Cortex of kidney (tissue), 1 donor: ENCODE results near the gene STEAP1B.

Experiments
- DNase-seq: peaks from one replicate; lab custom pipeline; 2025; lab: John Stamatoyannopoulos, UW

Gene STEAP1B

GRCh38 chr7:22400936-22401553, 98.9 kb downstream of the STEAP1B start:
- no peak for DNase-seq

- no peak for DNase-seq
Observed at GRCh38 chr7:22400150-22400814, 99.7 kb downstream of the STEAP1B start.

- no peak for DNase-seq
Observed at GRCh38 chr7:22399546-22399945, 100.4 kb downstream of the STEAP1B start.

- DNase-seq: no peak
Observed at GRCh38 chr7:22399091-22399490, 100.9 kb downstream of the STEAP1B start.

GRCh38 chr7:22397981-22398380, 102.0 kb downstream of the STEAP1B start:
- no peak for DNase-seq

GRCh38 chr7:22395222-22395621, 104.8 kb downstream of the STEAP1B start:
- DNase-seq: no peak

- DNase-seq: no peak
Observed at GRCh38 chr7:22394739-22395138, 105.2 kb downstream of the STEAP1B start.

GRCh38 chr7:22393913-22394729, 105.9 kb downstream of the STEAP1B start:
- no peak for DNase-seq

GRCh38 chr7:22390516-22390915, 109.5 kb downstream of the STEAP1B start:
- no peak for DNase-seq

- DNase-seq: no peak
Observed at GRCh38 chr7:22389892-22390291, 110.1 kb downstream of the STEAP1B start.

GRCh38 chr7:22387583-22387982, 112.4 kb downstream of the STEAP1B start:
- no peak for DNase-seq

- no peak for DNase-seq
Observed at GRCh38 chr7:22386865-22387264, 113.1 kb downstream of the STEAP1B start.

- no peak for DNase-seq
Observed at GRCh38 chr7:22386206-22386858, 113.7 kb downstream of the STEAP1B start.

- no peak for DNase-seq
Observed at GRCh38 chr7:22385326-22385725, 114.7 kb downstream of the STEAP1B start.

GRCh38 chr7:22380333-22380732, 119.7 kb downstream of the STEAP1B start:
- no peak for DNase-seq

GRCh38 chr7:22378199-22378980, 121.6 kb downstream of the STEAP1B start:
- no peak for DNase-seq

- no peak for DNase-seq
Observed at GRCh38 chr7:22377703-22378102, 122.3 kb downstream of the STEAP1B start.

GRCh38 chr7:22375359-22376048, 124.5 kb downstream of the STEAP1B start:
- no peak for DNase-seq

- no peak for DNase-seq
Observed at GRCh38 chr7:22373911-22374310, 126.1 kb downstream of the STEAP1B start.

GRCh38 chr7:22373388-22373787, 126.6 kb downstream of the STEAP1B start:
- DNase-seq: no peak

GRCh38 chr7:22372863-22373262, 127.1 kb downstream of the STEAP1B start:
- DNase-seq: no peak
